Measurements from ENCODE around the gene HK1.

HK1 gene

DNA sequence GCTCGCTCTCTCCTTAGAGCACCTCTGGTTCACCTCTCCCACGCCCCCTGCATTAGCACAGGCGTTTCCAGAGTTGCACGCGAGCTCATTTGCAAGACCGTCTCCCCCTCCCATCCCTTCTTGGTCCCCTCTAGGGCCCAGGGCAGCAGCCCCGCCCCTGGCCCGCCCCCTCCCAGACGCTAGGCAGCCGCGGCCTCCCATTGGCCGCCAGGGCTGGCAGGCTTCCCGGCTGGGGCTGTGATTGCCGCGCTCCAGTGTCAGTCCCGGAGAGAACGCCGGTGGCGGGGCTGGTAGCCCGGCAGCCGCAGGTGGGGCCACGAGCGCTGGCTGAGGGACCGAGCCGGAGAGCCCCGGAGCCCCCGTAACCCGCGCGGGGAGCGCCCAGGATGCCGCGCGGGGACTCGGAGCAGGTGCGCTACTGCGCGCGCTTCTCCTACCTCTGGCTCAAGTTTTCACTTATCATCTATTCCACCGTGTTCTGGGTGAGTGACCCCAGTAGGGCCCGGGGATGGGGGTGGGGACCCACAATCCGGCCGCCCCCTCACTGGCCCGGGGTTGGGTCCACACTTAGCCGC lies 173.0 kb downstream of the HK1 start, which contains the start of gene TSPAN15:
Gene TSPAN15, plus strand, starts transcription at position 257 of the 575 bp plus-strand sequence. Its CDS starts 130 bp downstream, at position 387.
- peak within 1 kb of the TSS; percentile 62 for H3K4me3 ChIP-seq (ENCODE audit: low read depth, low read length)
- TF ChIP-seq, protein P1, sequence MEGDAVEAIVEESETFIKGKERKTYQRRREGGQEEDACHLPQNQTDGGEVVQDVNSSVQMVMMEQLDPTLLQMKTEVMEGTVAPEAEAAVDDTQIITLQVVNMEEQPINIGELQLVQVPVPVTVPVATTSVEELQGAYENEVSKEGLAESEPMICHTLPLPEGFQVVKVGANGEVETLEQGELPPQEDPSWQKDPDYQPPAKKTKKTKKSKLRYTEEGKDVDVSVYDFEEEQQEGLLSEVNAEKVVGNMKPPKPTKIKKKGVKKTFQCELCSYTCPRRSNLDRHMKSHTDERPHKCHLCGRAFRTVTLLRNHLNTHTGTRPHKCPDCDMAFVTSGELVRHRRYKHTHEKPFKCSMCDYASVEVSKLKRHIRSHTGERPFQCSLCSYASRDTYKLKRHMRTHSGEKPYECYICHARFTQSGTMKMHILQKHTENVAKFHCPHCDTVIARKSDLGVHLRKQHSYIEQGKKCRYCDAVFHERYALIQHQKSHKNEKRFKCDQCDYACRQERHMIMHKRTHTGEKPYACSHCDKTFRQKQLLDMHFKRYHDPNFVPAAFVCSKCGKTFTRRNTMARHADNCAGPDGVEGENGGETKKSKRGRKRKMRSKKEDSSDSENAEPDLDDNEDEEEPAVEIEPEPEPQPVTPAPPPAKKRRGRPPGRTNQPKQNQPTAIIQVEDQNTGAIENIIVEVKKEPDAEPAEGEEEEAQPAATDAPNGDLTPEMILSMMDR (IDR thresholded peaks at IDR 0.05; ENCODE audit: insufficient read depth, low read depth, low read length, missing control alignments): no peak
- peak; percentile 90 for DNase-seq (ENCODE audit: low read depth)

Measured in GM12865 (cell line).